ENCODE measurements around the gene CLNK. TPM values are rescaled to one million over a fixed set of nuclear protein-coding genes. Genes with fewer than 3 reads are reported as not detected.
A peak's percentile ranks its signal among the peaks of the same experiment; 100 is the strongest.

The CLNK gene
- total and polyA plus RNA-seq, 4 donors: 0.04 to 0.57 (median 0.14) TPM; not detected in 1

DNA sequence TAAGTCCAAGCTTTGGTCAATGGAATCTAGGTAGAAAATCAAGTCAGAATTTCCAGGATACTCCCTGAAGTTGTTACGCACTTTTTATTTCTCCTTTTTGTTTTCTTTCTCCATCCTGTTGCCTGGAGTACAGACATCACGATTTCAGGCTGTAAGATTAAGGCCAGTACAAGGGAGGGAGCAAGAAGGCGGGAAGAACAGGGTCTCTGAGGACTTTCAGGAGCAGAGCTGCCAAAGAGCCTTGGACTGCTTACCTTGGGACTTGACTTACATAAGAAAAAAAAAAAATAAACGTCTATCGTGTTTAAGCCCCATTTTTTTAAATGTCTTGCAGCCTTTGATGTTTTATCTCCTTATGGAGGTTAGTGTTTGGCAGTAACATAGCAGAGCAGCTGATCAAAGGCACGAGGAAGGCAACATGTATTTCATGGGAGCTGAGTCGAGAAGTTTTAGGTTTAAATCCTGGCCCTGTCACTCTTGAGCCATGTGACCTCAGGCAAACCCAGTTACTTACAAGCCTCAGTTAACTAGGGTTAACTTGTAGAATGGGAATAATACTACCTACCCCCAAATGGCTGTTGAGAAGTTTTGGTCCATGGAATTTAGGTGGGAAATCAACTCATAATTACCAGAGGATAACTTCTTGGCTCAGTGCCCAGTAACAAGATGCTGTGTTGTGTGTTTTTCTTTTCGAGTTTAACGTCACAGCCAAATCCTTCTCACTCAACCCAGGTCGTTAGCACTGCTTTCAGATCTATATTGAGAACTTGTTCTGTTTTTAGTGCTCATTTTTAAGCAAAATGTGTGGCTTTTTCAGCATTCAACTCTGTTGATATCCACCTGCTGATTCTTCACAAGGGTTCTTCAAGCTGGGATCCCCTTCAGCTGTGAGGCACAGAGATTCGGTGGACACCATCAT is 106.8 kb downstream of the CLNK start:
- Histone ChIP-seq H3K9ac (ENCODE audit: insufficient read depth in 1 of 2, low read length in 2 of 2) (no peak overlapping the region), H3K4me3 (no peak overlapping the region), H3K9me3 (ENCODE audit: control insufficient read depth in 4 of 4, insufficient read depth in 3 of 4, low read length in 3 of 4) (no peaks in the 10 kb centered on the region), H3K27me3 (ENCODE audit: control insufficient read depth in 3 of 3, insufficient read depth in 3 of 3, low read length in 2 of 3) (no peaks in the 10 kb centered on the region), H3K4me1 (ENCODE audit: control insufficient read depth in 5 of 5, insufficient read depth in 5 of 5, low read length in 5 of 5) (peaks cover 0 to 3% (median 0%) of the 10 kb centered on the region in 5 donors), H3K36me3 (ENCODE audit: control insufficient read depth in 4 of 4, insufficient read depth in 4 of 4, low read length in 4 of 4) (no peaks in the 10 kb centered on the region), H3K27ac (ENCODE audit: low read depth in 1 of 2, low read length in 1 of 2) (no peak overlapping the region)
- WGBS, 2 donors: 52 to 76% methylated on average over 11 of the region's 11 CpGs
- no peak for TF ChIP-seq CTCF (IDR thresholded peaks at IDR 0.05; ENCODE audit: control extremely low read depth, extremely low read depth)
- DNase-seq (peak in 2 of 3 donors; percentile 40 to 66), ATAC-seq (ENCODE audit: insufficient read depth, low FRiP score) (no peak)

DNA sequence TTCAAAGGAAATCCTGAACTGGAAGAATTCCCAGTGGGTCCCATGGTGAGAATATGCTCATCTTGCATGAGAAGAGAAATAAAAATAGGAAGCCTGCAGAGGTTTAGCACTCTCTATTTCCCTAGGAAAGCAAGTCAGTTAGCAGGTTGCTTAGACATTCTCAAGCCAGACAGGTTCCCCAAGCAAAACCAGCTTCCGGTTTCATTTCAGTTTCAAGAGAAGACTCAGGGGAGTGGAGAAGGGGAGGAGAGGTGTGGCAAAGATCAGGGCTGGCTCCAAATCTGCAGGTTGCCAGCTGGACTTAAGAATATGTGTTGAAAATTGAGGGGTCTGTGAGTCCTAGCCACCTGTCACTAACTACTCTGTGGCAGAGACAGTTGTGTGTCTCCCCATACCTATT is 107.5 kb downstream of the CLNK start:
- no peak for TF ChIP-seq CTCF (IDR thresholded peaks at IDR 0.05; ENCODE audit: control extremely low read depth, extremely low read depth)
- ATAC-seq (ENCODE audit: insufficient read depth, low FRiP score) (no peak), DNase-seq (peak in 1 of 3 donors; percentile 23)
- WGBS, 2 donors: 3 to 10% methylated on average over 1 of the region's 1 CpG
- Histone ChIP-seq H3K27me3 (ENCODE audit: control insufficient read depth in 3 of 3, insufficient read depth in 3 of 3, low read length in 2 of 3) (no peaks in the 10 kb centered on the region), H3K9me3 (ENCODE audit: control insufficient read depth in 4 of 4, insufficient read depth in 3 of 4, low read length in 3 of 4) (no peaks in the 10 kb centered on the region), H3K27ac (ENCODE audit: low read depth in 1 of 2, low read length in 1 of 2) (no peak overlapping the region), H3K9ac (ENCODE audit: insufficient read depth in 1 of 2, low read length in 2 of 2) (no peak overlapping the region), H3K36me3 (ENCODE audit: control insufficient read depth in 4 of 4, insufficient read depth in 4 of 4, low read length in 4 of 4) (no peaks in the 10 kb centered on the region), H3K4me3 (no peak overlapping the region), H3K4me1 (ENCODE audit: control insufficient read depth in 5 of 5, insufficient read depth in 5 of 5, low read length in 5 of 5) (peaks cover 0 to 3% (median 0%) of the 10 kb centered on the region in 5 donors)

DNA sequence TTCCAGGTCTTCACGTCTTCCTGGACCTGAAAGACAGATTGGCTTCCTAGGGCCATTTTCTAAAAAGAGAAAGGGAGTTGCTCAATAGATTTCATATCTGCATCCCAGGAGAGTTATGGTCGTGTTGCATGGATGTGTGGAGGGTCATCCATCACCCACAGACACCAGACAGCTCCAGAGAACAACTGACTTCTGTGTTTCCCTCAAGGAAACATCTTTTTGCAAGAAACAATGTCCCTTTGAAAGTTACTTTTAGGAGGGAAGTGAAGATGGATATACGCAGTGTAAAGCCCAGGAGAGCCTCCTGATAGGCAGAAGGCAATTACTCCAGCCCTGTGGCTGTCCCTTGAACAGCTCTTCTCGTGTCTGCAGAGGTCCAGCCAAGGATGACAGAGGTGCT is 108.3 kb downstream of the CLNK start:
- WGBS, 2 donors: 85 to 86% methylated on average over 4 of the region's 4 CpGs
- H3K9ac ChIP-seq (ENCODE audit: insufficient read depth in 1 of 2, low read length in 2 of 2): no peak overlapping the region
- peaks cover 0 to 3% (median 0%) of the 10 kb centered on the region in 5 donors for H3K4me1 ChIP-seq (ENCODE audit: control insufficient read depth in 5 of 5, insufficient read depth in 5 of 5, low read length in 5 of 5)
- ATAC-seq (ENCODE audit: insufficient read depth, low FRiP score) (no peak), DNase-seq (no peak)
- no peak overlapping the region for H3K4me3 ChIP-seq
- no peak for TF ChIP-seq CTCF (IDR thresholded peaks at IDR 0.05; ENCODE audit: control extremely low read depth, extremely low read depth)
- H3K36me3 ChIP-seq (ENCODE audit: control insufficient read depth in 4 of 4, insufficient read depth in 4 of 4, low read length in 4 of 4): no peaks in the 10 kb centered on the region
- H3K9me3 ChIP-seq (ENCODE audit: control insufficient read depth in 4 of 4, insufficient read depth in 3 of 4, low read length in 3 of 4): no peaks in the 10 kb centered on the region
- H3K27me3 ChIP-seq (ENCODE audit: control insufficient read depth in 3 of 3, insufficient read depth in 3 of 3, low read length in 2 of 3): no peaks in the 10 kb centered on the region
- H3K27ac ChIP-seq (ENCODE audit: low read depth in 1 of 2, low read length in 1 of 2): no peak overlapping the region
